Measurements from ENCODE around the gene IDH3G. TPM values are rescaled to one million over a fixed set of nuclear protein-coding genes. Genes with fewer than 3 reads are reported as not detected.

The IDH3G gene
- total RNA-seq, 1 donor from 2014 or later: 118 TPM

- Histone ChIP-seq H3K4me1 (peaks cover 30% of the 10 kb centered on the region), H3K27me3 (no peaks in the 10 kb centered on the region), H3K4me3 (no peak overlapping the region), H3K27ac (no peak overlapping the region), H3K36me3 (no peaks in the 10 kb centered on the region), H3K9me3 (no peaks in the 10 kb centered on the region)
- TF ChIP-seq CTCF (IDR thresholded peaks at IDR 0.05) (no peak), POLR2AphosphoS5 (IDR thresholded peaks at IDR 0.05; ENCODE audit: insufficient read depth in 1 of 2, low read depth in 1 of 2) (no peak), POLR2A (IDR thresholded peaks at IDR 0.05) (no peak)
- intact Hi-C loops (cut with DNase I): no loop called here
- DNase-seq (ENCODE audit: extremely low spot score in 2 of 2): no peak
Measured at GRCh38 chrX:153767674-153768055, 26.5 kb downstream of the IDH3G start.

- TF ChIP-seq POLR2A (IDR thresholded peaks at IDR 0.05): no peak
- TF ChIP-seq CTCF (IDR thresholded peaks at IDR 0.05): no peak
- TF ChIP-seq POLR2AphosphoS5 (IDR thresholded peaks at IDR 0.05; ENCODE audit: insufficient read depth in 1 of 2, low read depth in 1 of 2): no peak
- intact Hi-C loops (cut with DNase I): no loop called here
- Histone ChIP-seq H3K9me3 (no peaks in the 10 kb centered on the region), H3K27ac (no peak overlapping the region), H3K36me3 (no peaks in the 10 kb centered on the region), H3K27me3 (no peaks in the 10 kb centered on the region), H3K4me3 (no peak overlapping the region), H3K4me1 (peaks cover 30% of the 10 kb centered on the region)
- no peak for DNase-seq (ENCODE audit: extremely low spot score in 2 of 2)
Measured at GRCh38 chrX:153766871-153767673, 27.1 kb downstream of the IDH3G start.

- peak in 1 of 2 donors; percentile 33 for TF ChIP-seq POLR2AphosphoS5 (IDR thresholded peaks at IDR 0.05; ENCODE audit: insufficient read depth in 1 of 2, low read depth in 1 of 2)
- TF ChIP-seq POLR2A (IDR thresholded peaks at IDR 0.05): no peak
- H3K27me3 ChIP-seq: no peaks in the 10 kb centered on the region
- H3K27ac ChIP-seq: peak overlapping the region; percentile 38
- no peak for DNase-seq (ENCODE audit: extremely low spot score in 2 of 2)
- peak overlapping the region; percentile 21 to 28 for H3K4me3 ChIP-seq
- no peaks in the 10 kb centered on the region for H3K36me3 ChIP-seq
- H3K4me1 ChIP-seq: peaks cover 30% of the 10 kb centered on the region
- no peaks in the 10 kb centered on the region for H3K9me3 ChIP-seq
- intact Hi-C loops (cut with DNase I): no loop called here
Measured at GRCh38 chrX:153766098-153766817, 27.9 kb downstream of the IDH3G start.

- intact Hi-C loops (cut with DNase I): no loop called here
- peak overlapping the region; percentile 38 for H3K27ac ChIP-seq
- H3K27me3 ChIP-seq: no peaks in the 10 kb centered on the region
- no peak for DNase-seq (ENCODE audit: extremely low spot score in 2 of 2)
- TF ChIP-seq POLR2AphosphoS5 (IDR thresholded peaks at IDR 0.05; ENCODE audit: insufficient read depth in 1 of 2, low read depth in 1 of 2) (no peak), POLR2A (IDR thresholded peaks at IDR 0.05) (no peak), CTCF (IDR thresholded peaks at IDR 0.05) (no peak)
- no peaks in the 10 kb centered on the region for H3K36me3 ChIP-seq
- peak overlapping the region; percentile 21 to 28 for H3K4me3 ChIP-seq
- no peaks in the 10 kb centered on the region for H3K9me3 ChIP-seq
- H3K4me1 ChIP-seq: peaks cover 30% of the 10 kb centered on the region
Measured at GRCh38 chrX:153765138-153766079, 28.8 kb downstream of the IDH3G start.

- TF ChIP-seq POLR2AphosphoS5 (IDR thresholded peaks at IDR 0.05; ENCODE audit: insufficient read depth in 1 of 2, low read depth in 1 of 2): no peak
- no peak for TF ChIP-seq CTCF (IDR thresholded peaks at IDR 0.05)
- no peak for TF ChIP-seq POLR2A (IDR thresholded peaks at IDR 0.05)
- Histone ChIP-seq H3K27me3 (no peaks in the 10 kb centered on the region), H3K9me3 (no peaks in the 10 kb centered on the region), H3K27ac (peak overlapping the region; percentile 38), H3K4me1 (peaks cover 30% of the 10 kb centered on the region), H3K4me3 (peak overlapping the region; percentile 18 to 28), H3K36me3 (no peaks in the 10 kb centered on the region)
- intact Hi-C loops (cut with DNase I): no loop called here
- DNase-seq (ENCODE audit: extremely low spot score in 2 of 2): no peak
Measured at GRCh38 chrX:153764786-153765137, 29.4 kb downstream of the IDH3G start.
